Measurements from ENCODE around the gene LIPC.

Gene LIPC

DNA sequence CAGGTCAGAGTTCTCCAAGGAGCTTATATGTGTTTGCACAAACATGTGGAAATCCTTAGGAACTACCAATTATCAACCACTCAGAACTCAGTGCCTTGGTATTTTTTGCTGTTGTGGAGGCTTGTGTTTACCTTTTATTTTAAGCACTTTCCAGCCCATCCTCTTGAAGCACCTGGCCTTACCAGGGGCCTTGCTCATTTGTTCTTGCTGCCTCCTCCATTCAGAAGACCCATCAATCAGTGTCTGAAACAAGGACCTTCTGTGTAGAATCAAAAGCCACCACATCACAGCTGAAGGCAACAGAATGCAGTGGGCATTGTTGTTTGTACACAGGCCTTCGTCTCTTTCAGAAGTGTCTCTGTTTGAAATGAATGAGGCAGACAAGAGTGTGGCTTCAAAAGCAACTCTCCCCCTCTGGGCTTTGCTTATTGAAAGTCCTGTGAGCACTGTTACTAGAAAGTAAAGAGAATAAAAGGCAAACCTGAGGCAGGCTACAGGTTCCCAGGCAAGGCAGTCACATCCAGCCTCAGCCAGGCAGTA is 24.5 kb upstream of the LIPC start:
- DNase-seq, result no peak

DNA sequence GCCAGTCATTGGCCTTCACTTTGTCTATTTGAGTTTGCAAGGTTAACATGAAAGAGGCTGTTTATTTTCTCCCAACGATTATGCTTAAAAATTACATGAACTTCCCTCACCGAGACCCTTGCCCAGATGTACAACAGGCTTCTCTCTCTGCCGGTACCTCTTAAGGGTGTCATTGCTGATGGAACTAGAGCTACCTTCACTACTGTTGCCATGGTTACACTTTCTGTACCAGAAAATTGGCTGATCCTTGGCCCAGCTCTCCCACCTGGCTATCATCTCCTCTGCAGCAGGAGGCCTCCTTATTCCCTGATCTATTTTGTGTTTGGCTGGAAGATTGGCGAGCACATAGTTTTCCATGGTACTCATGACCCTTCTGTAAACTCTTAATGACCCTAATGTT is 24.0 kb upstream of the LIPC start:
- no peak for DNase-seq

GRCh38 chr15:58409861-58410260 is 21.9 kb upstream of the LIPC start:
- no peak for DNase-seq

- no peak for DNase-seq
Measured at GRCh38 chr15:58410353-58410752, 21.4 kb upstream of the LIPC start.

DNA sequence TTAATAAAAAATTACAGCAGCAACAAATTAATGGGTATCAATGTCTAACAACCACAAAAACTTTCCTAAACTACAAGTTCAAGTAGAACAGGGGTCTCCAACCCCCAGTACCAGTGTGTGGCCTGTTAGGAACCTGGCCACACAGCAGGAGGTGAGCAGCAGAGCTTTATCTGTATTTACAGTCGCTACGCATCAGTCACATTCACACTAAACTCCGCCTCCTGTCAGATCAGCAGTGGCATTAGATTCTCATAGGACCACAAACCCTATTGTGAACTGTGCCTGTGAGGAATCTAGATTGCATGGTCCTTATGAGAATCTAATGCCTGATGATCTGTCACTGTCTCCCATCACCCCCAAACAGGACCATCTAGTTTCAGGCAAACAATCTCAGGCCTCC is 18.5 kb upstream of the LIPC start:
- DNase-seq, result no peak

DNA sequence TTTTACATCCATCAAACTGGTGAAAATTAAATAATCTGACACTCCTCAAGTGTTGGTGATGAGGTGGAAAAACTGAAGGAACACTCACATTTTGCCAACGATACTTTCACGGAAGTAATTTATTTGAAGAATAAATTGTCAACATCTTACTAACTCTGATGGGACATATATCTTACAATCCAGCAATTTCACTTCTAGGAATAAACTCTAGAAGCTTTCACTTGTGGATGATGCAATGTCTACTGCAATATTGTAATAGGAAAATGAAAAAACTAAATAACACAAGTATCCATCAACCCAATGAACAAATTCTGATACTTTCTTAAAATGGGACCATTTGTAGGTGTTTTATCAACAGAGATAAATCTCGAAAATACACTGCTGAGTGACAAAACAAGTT is 16.2 kb upstream of the LIPC start:
- no peak for DNase-seq

GRCh38 chr15:58416963-58417362 is 14.8 kb upstream of the LIPC start:
- DNase-seq, result no peak

DNA sequence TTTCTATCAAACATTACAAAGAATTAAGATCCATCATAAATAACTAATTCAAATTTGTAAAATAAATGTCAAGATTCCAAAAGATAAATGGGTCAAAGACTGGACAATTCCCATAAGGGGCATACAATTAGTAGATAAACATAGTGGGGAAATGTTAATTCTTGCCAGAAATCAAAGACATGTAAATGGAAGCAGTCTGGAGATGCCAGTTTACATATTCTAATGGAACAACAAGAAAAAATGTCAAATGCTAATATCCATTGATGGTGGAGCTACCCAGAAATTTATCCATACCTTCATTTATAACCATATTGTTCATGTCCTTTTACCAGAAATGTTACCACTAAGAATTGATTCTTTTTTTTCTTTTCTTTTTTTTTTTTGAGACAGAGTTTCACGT is 13.7 kb upstream of the LIPC start:
- no peak for DNase-seq

- DNase-seq, result no peak
Measured at GRCh38 chr15:58419803-58420524, 11.8 kb upstream of the LIPC start.

GRCh38 chr15:58420579-58421043 is 11.2 kb upstream of the LIPC start:
- no peak for DNase-seq

- DNase-seq, result no peak
Measured at GRCh38 chr15:58423205-58423604, 8.6 kb upstream of the LIPC start.

- no peak for DNase-seq
Measured at GRCh38 chr15:58423831-58424608, 7.8 kb upstream of the LIPC start.

- DNase-seq, result no peak
Measured at GRCh38 chr15:58424722-58425121, 7.1 kb upstream of the LIPC start.

- no peak for DNase-seq
Measured at GRCh38 chr15:58425185-58425584, 6.6 kb upstream of the LIPC start.

DNA sequence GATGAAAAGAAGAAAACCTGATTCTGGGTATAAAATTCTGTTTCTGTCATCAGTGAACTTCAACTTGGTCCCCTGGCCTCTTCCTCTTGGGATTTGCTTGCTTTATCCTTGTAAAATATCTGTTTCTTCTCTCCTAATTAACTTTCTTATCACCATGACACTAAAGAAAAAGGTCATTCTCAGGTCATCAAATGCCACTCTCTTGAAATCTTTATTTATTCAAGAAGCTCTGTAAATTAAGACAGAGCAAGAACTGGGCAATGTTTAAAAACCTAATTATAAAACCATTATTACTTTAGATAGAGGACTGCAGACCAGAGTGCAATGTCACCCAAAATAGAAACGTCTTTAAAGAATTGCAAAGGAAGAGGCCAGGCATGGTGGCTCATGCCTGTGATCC is 6.0 kb upstream of the LIPC start:
- no peak for DNase-seq

GRCh38 chr15:58426501-58426900 is 5.3 kb upstream of the LIPC start:
- no peak for DNase-seq

DNA sequence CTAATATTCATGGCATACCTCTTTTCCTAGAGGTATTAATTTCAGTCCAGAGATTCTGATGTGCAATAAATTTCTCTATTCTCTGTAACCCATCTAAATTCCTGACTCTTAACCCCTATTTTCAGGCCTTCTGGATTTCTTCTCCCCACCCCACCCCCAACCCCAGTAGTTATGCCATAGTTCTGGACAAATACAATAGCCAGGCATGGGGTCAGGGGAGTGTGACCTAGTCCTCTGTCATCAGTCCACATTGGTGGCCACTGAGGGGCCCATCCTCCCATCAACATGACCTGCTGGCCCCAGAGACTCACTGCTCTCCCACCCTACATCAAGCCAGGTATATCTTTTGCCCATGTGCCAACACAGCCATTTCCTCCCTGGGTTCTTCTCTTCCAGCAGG is 3.8 kb upstream of the LIPC start:
- no peak for DNase-seq

DNA sequence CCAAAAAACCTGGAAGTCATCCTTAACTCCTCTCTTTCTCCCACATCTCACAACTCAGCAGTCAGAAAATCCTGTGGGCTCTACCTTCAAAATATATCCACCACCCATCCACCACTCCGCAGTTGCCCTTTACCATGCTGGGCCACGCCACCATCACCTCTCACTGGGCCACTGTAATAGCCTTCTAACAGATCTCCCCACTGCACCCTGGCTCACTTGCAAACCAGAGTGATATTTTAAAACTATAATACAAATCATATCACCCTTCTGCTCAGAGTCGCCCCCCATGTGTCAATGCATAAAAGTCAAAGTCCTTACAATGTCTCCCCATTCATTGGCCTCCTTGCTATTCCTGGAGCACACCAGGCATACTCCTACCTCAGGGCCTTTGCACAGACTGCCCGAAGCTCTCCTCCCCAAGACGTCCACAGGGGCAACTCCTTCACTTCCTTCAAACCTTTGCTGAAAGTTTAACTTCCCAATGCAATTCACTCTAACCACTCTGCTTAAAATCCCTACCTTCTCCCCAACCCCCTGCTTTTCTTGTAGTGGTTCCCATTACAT is 1.5 kb upstream of the LIPC start:
- no peak for DNase-seq

GRCh38 chr15:58432401-58432800 is 610 bp downstream of the LIPC start:
- no peak for DNase-seq

- no peak for DNase-seq
Measured at GRCh38 chr15:58433597-58434333, 2.0 kb downstream of the LIPC start.

GRCh38 chr15:58434334-58434875 is 2.6 kb downstream of the LIPC start:
- no peak for DNase-seq

DNA sequence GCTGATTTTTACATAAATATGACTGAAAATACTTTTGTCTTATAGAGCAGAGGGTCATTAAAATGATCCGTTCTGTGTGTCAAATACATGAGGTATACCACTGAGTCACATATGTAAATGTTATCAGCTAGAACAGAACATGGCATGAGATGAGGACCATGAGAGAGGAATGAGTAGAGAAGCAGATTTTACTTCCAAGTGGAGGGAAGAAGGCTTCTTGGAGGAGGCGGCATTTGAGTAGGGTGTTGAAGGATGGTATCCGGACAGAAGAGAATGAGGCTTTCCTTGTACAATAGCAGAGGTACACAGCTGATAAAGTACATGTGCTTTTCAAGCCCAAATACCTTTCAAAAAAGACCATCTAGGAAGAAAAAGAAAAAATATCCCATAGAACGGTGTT is 4.8 kb downstream of the LIPC start:
- no peak for DNase-seq

- no peak for DNase-seq
Measured at GRCh38 chr15:58437531-58438105, 5.8 kb downstream of the LIPC start.

All from GF-D8 (cell line).